ENCODE results near the gene TRMT10B.
"Not testable (repeated sequence)": the region's sequence is repeated elsewhere in the genome, so short reads cannot be mapped to it uniquely, and the experiment has no call there.

Gene TRMT10B

DNA sequence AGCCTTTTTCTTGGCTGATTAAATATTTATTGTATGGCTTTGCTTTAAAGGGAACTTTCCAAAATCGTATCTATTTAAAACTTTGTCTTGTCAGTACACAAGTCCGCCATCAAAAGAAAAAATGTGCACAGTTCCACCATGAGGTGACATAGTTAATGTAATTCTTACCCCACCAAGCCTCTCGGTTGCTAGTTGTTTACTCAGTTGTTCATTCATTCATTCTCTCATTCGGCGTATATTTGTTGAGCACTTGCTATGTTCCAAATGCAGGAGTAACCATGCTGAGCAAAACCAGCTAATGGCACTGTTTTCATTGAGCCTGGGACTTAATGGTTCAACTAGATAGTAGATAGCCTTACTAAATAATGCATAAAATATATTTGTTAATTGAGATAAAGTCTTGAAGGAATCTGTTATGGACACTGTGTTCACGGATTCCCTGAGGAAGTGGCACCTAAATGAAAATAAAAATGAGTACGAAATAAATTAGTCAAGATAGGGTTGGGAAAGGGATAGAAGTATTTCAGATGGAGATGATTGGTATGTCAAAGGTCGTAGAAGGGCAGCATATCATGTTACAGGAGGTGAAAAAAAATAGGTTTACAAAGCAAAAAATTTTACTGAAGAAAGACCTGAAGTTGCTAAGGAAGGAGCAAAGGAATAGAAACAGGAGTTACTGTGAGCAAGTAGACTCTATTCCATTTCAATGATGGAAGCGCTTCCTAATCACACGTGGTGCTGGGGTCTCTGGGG lies 48.5 kb downstream of the TRMT10B start:
- no peak for DNase-seq

DNA sequence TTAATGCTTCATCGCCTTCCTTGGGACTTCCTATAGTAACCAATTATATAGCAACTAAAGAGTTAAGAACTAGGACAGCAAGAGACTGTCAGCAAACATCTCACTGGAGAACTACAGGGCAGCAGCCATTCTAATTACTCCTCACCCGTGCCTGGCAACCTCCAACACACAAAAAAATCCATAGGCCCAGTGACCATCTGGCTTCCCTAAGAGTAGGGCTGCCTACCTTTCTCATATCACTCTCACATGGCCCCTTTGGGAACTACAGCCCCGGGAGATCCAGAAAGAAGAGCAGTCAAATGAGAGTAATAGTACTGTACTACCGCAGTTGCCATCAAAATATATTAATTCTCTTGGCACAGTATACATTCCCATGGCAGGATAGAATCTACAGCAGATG lies 52.7 kb downstream of the TRMT10B start:
- no peak for DNase-seq

DNA sequence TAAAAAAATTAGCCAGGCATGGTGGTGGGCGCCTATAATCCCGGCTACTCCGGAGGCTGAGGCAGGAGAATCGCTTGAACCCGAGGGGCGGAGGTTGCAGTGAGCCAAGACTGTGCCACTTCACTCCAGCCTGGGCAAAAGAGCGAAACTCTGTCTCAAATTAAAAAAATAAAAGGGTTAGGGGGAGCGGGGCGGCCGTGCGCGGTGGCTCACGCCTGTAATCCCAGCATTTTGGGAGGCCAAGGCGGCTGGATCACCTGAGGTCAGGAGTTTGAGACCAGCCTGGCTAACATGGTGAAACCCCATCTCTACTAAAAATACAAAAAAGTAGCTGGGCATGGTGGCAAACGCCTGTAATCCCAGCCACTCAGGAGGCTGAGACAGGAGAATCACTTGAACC lies 56.1 kb downstream of the TRMT10B start:
- not testable (repeated sequence) for DNase-seq

DNA sequence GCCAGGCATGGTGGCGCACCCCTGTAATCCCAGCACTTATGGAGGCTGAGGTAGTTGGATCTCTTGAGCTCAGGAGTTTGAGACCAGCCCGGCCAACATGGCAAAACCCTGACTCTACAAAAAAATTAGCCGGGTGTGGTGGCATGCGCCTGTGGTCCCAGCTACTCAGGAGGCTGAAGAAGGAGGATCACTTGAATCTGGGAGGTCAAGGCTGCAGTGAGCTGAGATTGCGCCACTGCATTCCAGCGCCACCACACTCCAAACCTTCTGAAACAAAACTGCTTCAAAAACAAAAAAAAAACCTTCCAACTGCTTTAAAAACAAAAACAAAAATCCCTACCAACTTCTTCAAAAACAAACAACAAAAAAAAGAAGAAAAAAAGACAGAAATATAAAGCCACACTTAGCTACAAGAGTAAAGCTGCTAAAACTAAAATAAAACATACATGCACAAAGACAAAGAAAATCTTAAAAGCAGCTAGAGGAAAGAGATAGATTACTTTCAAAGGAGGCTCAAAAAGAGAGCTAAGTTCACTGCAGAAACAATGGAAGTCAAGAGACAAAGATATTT lies 58.4 kb downstream of the TRMT10B start:
- DNase-seq, result no peak

DNA sequence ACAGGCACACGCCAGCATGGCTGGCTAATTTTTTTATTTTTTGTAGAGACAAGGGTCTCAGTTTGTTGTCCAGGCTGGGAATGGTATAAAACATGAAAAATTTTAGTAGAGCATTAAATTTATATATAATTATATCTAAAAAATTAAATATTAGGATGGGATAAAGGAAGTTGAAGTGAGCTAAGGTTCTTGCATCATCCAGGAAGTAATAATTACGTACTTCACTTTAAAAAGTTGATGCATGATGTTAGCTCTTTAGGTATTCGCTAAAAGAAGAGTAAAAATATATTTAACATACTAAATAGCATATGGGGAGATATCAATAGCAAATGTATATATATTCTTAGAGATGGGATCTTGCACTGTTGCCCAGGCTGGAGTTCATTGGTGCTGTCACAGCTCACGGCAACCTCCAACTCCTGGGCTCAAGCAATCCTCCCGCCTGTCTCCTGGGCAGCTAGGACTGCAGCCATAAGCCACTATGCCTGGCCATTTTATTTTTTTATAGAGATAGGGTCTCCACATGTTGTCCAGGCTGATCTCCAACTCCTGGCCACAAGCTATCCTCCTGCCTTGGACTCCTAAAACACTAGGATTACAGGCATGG lies 59.3 kb downstream of the TRMT10B start:
- DNase-seq, result no peak

DNA sequence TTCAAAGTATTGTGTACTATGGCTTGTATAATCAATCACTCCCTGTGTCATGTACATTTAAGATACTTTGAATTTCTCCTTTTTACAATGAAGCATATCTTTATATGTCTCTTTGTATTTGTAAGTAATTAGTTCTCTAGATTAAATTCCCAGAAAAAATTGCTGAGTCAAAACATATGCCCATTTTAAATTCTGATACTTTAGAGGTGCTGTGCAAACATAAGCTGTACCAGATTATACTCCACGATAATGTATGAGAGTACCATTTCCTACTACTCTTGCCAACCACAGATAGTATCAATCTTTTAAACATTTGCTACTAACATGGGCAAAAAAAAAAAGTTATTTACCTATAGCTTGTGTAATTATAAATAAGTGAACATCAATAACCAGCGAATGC lies 65.2 kb downstream of the TRMT10B start:
- DNase-seq, result no peak

DNA sequence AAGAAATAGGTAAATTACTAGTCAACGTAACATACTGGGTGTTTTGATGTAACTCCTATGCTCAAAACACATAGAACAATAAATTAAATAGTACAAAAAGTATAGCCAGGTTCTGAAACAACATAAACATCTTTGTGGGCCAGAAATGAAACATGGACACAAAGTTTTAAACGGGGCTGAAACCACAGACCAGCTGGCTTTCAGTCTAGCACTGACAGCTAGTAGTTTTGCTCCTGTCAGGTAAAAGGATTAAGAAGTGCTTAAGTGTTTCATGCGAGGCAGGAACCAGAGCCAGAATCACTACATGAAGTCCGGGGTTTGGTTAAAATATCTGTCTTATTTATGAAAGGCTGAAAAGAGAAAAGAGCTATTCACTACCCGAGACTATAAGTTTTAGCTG lies 66.5 kb downstream of the TRMT10B start:
- DNase-seq, result no peak

DNA sequence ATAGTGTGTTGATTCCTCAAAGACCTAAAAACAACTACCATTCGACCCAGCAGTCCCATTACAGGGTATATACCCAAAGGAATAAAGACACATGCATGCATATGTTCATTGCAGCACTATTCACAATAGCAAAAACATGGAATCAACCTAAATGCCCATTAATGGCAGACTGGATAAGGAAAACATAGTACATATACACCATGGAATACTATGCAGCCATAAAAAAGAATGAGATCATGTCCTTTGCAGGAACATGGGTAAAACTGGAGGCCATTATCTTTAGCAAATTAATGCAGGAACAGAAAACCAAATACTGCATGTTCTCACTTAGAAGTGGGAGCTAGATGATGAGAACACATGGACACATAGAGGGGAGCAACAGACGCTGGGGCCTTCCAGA lies 71.6 kb downstream of the TRMT10B start:
- not testable (repeated sequence) for DNase-seq

DNA sequence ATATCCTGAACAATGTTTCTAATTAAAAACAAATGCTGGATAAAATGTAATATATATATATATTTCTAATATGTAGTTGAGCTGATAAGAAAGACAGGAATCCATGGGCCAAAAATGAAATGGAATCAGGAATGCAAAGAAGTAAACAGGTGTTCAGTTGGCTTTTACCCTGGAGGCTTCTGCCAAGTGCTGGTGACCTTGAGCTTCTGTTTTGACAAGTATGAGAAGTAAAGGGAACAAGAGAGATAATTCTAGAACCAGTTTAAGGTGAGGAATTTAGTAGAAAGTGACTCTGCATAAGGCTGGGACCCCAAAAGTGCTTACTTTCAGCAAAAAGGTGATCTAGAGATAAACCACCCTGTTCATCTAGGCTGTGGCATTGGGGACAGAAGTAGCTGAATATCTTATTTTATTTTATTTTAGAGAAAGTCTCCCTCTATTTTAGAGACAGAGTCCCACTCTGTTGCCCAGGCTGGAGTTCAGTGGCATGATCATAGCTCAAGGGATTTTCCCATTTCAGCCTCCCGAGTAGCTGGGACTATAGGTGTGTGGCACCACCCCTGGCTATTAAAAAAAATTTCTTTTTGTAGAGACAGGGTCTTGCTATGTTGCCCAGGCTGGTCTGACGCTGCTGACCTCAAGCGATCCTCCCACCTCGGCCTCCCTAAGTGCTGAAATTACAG lies 74.0 kb downstream of the TRMT10B start:
- DNase-seq, result no peak

Measured in stimulated activated naive CD4-positive, alpha-beta T cell (primary cell).